ENCODE measurements around the gene FAM120B.

Gene FAM120B

DNA sequence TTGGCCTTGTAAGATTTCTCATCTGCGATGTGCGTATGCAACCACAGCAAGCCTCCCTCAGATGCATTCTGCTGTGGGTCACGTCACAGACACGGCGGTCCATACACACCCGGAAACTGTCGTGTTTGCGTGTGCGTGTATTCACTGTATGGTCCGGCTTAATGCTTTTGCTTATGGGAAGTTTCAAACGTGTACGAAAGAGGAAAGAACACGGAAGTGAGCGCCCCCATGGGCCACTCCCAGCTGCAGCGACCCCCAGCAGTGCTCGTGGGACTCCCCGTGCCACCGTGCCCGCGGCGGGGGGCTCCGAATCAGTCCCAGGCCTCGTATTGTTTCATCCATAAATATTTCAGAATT lies 25.9 kb upstream of the FAM120B start:
- peak overlapping the region; percentile 21 to 56 for H3K9ac ChIP-seq (ENCODE audit: low read depth in 1 of 2, low read length in 2 of 2)
- peaks cover 11 to 20% of the 10 kb centered on the region in 2 donors for H3K4me1 ChIP-seq (ENCODE audit: control insufficient read depth in 1 of 2, insufficient read depth in 2 of 2, low read length in 2 of 2)
- peak overlapping the region; percentile 62 to 73 for H3K4me3 ChIP-seq (ENCODE audit: low read depth in 1 of 2, low read length in 2 of 2)
- peaks cover 4 to 11% of the 10 kb centered on the region in 2 donors for H3K27me3 ChIP-seq (ENCODE audit: control insufficient read depth in 1 of 2, insufficient read depth in 2 of 2, low read length in 2 of 2)
- H3K9me3 ChIP-seq (ENCODE audit: control insufficient read depth in 1 of 2, low read length in 2 of 2) = no peaks in the 10 kb centered on the region
- H3K27ac ChIP-seq (ENCODE audit: low read depth, low read length) = no peak overlapping the region
- H3K36me3 ChIP-seq (ENCODE audit: control insufficient read depth in 1 of 2, insufficient read depth in 2 of 2, low read length in 2 of 2) = peaks cover 0 to 4% of the 10 kb centered on the region in 2 donors

DNA sequence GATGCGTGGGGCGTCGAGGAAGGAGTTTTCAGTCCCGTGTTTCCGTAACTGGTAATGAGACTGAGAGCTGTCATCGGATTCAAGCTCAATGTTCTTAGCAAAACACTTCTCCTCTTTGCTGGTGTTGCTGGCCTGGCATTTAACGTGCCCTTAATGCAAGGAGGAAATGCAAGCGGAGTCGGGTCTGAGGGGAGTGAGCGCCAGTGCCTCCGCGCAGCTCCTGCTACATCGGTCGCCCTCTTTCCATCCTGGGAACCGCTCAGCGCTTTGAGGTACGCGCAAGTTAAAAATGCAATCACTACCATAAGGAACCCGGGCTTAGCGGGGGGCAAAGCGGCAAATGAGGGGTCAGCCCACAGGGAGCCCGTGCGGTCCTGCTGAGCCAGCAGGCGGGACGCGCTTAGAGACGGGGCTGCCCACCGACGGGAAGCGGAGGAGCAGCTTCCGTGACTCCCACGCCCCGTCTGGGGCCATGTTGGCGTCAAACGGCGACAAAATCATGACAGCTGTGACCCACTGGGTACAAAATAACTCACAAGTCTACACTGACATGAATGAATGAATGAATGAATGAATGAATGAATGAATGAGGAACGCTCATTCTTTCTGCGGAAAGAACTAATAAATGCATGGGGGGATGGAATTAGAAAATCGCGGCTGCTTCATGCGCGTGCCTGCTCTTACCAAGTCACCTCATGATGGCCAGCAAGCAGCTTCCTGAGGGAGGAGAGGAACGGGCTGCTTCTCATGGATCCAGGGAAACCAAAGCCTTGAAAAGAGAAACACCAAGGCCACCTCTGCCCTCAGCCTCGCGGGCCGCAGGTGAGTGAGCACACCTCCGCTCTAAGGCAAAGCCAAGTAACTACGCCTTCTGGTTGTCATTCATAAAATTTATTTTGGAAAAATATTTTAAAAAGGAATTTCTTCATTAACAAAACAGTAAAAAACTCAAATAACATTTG lies 24.9 kb upstream of the FAM120B start:
- Histone ChIP-seq H3K27ac (ENCODE audit: low read depth, low read length) (no peak overlapping the region), H3K4me3 (ENCODE audit: low read depth in 1 of 2, low read length in 2 of 2) (peak overlapping the region in 1 of 2 donors; percentile 62), H3K27me3 (ENCODE audit: control insufficient read depth in 1 of 2, insufficient read depth in 2 of 2, low read length in 2 of 2) (peaks cover 11 to 12% of the 10 kb centered on the region in 2 donors), H3K9ac (ENCODE audit: low read depth in 1 of 2, low read length in 2 of 2) (no peak overlapping the region), H3K4me1 (ENCODE audit: control insufficient read depth in 1 of 2, insufficient read depth in 2 of 2, low read length in 2 of 2) (peaks cover 11 to 20% of the 10 kb centered on the region in 2 donors), H3K9me3 (ENCODE audit: control insufficient read depth in 1 of 2, low read length in 2 of 2) (no peaks in the 10 kb centered on the region), H3K36me3 (ENCODE audit: control insufficient read depth in 1 of 2, insufficient read depth in 2 of 2, low read length in 2 of 2) (peaks cover 0 to 4% of the 10 kb centered on the region in 2 donors)

DNA sequence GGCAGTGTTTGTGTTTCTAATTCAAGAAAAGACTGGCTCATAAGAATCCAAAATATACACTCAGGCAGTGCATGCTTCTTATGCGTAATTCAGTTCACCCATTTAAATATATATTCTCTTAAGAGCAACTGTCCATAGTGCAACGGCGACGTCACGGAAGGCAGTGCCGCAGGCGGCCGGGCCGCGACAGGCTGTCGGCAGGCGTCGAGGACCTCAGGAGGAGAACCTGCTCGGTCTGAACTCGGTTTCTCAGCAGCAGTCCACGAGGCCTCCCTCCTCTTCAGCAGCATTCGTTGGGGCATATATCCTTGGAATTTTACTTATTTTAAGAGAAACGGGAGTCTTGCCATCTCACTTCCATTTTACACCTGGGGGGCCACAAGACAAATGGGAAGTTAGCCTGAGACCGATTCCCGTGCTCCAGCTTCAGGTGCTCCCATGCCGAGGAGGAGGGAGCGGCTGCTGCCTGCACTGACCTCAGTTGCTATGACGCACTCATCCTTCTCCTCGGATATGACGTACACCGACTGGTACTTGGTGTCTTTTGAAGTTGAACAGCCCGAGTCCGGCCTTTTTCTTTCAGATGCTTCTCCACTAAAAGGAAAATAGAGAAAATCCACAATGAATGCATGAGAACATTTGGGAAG lies 23.9 kb upstream of the FAM120B start:
- Histone ChIP-seq H3K4me1 (ENCODE audit: control insufficient read depth in 1 of 2, insufficient read depth in 2 of 2, low read length in 2 of 2) (peaks cover 20% of the 10 kb centered on the region in 2 donors), H3K27me3 (ENCODE audit: control insufficient read depth in 1 of 2, insufficient read depth in 2 of 2, low read length in 2 of 2) (peaks cover 15 to 16% of the 10 kb centered on the region in 2 donors), H3K9me3 (ENCODE audit: control insufficient read depth in 1 of 2, low read length in 2 of 2) (no peaks in the 10 kb centered on the region), H3K9ac (ENCODE audit: low read depth in 1 of 2, low read length in 2 of 2) (no peak overlapping the region), H3K27ac (ENCODE audit: low read depth, low read length) (no peak overlapping the region), H3K4me3 (ENCODE audit: low read depth in 1 of 2, low read length in 2 of 2) (no peak overlapping the region), H3K36me3 (ENCODE audit: control insufficient read depth in 1 of 2, insufficient read depth in 2 of 2, low read length in 2 of 2) (peaks cover 3 to 4% of the 10 kb centered on the region in 2 donors)

DNA sequence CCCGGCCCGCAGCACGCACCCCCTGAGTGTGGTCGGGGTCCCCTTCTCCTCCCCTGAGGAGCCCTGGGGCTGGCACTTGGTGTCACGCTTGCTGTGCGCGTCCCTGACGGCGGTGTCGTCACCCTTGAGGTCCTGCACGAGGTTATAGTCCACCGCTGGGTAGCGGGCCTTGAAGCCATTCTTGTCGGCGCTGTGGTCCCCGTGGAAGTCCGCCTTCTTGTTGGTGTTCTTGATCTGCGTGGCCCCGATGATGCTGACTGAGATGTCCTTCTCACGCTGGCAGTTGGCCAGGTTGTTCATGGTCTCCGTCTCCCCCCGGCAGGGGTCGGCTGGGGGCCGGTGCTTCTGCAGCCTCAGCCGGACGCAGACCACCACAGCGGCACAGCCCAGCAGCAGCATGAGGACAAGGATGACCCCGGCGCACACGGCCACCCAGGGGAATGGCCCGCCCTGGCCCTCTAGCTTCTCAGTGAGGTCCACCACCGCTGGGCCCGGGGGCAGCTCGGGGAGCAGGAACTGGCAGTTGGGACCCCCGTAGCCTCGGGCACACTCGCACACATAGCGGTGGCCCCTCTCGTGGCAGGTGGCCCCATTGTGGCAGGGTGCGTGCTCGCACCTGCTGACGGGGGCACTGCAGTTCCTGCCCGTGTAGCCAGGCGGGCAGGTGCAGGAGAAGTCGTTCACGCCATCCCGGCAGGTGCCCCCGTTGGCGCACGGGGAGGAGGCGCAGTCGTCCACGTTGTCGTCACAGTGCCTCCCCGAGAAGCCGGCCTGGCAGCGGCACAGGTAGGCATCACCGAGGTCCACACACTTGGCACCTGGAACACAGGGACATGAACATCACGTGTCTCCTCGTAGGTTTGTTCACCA lies 23.1 kb upstream of the FAM120B start:
- peaks cover 23 to 24% of the 10 kb centered on the region in 2 donors for H3K27me3 ChIP-seq (ENCODE audit: control insufficient read depth in 1 of 2, insufficient read depth in 2 of 2, low read length in 2 of 2)
- no peak overlapping the region for H3K27ac ChIP-seq (ENCODE audit: low read depth, low read length)
- peaks cover 24 to 28% of the 10 kb centered on the region in 2 donors for H3K4me1 ChIP-seq (ENCODE audit: control insufficient read depth in 1 of 2, insufficient read depth in 2 of 2, low read length in 2 of 2)
- H3K9ac ChIP-seq (ENCODE audit: low read depth in 1 of 2, low read length in 2 of 2) = no peak overlapping the region
- no peaks in the 10 kb centered on the region for H3K9me3 ChIP-seq (ENCODE audit: control insufficient read depth in 1 of 2, low read length in 2 of 2)
- H3K36me3 ChIP-seq (ENCODE audit: control insufficient read depth in 1 of 2, insufficient read depth in 2 of 2, low read length in 2 of 2) = peaks cover 4 to 6% of the 10 kb centered on the region in 2 donors
- H3K4me3 ChIP-seq (ENCODE audit: low read depth in 1 of 2, low read length in 2 of 2) = no peak overlapping the region

DNA sequence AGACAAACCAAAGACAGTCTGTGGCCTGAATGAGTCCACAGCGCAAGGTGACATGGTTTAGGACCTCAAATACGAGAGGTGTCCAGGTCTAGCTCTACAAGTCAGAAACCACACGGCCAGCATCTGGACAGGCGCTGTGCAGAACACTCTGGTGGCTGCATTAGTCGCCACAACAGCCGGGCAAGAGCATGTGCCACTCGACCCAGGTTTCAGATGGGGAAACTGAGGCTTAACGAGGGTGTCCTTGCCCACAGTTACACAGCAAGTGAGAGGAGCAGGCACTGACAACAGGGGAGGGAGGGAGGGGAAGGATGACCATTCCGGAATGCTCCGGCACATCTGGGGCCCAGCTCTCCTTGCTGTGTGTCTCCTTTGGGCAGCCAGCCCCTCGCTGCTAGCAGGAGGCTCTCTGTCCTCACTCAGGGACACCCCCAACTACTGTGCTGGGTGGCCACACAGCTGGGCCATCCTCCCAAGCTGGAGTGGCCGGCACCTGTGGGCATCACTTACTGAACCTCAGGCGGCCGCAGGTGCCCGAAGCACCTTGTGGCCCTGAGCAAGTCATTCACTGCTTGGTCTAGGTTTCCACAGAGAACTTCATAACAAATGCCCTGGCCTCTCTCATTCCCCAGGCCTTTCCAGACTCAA lies 22.3 kb upstream of the FAM120B start:
- Histone ChIP-seq H3K27me3 (ENCODE audit: control insufficient read depth in 1 of 2, insufficient read depth in 2 of 2, low read length in 2 of 2) (peaks cover 29 to 31% of the 10 kb centered on the region in 2 donors), H3K9ac (ENCODE audit: low read depth in 1 of 2, low read length in 2 of 2) (no peak overlapping the region)

DNA sequence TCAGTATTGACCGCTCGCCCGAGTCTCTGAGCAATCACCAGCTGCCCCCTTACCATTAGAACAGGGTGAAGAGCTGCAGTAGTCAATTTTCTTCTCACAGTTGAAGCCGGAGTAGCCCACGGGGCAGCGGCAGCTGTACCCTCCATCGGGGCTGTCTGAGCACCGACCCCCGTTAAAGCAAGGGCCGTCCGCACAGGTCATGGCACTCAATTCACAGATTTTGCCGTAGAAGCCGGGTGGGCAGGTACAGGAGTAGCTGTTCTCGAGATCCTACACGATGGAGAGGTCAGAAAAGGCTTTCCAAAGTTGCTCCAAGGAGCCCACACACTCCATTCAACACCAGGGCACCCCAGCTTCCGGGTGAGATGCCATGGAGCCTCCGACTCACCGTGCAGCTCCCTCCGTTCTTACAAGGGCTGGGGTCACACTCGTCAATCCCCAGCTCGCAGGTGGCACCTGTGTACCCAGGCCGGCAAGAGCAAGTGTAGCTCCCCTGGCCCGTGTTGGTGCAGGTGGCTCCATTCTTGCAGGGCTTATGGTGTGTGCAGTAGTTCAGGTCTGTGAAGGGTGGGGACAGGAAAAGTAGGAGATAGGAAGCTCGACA lies 21.6 kb upstream of the FAM120B start:
- H3K4me3 ChIP-seq (ENCODE audit: low read depth in 1 of 2, low read length in 2 of 2) = no peak overlapping the region
- no peak overlapping the region for H3K27ac ChIP-seq (ENCODE audit: low read depth, low read length)
- peaks cover 33 to 37% of the 10 kb centered on the region in 2 donors for H3K27me3 ChIP-seq (ENCODE audit: control insufficient read depth in 1 of 2, insufficient read depth in 2 of 2, low read length in 2 of 2)
- H3K9me3 ChIP-seq (ENCODE audit: control insufficient read depth in 1 of 2, low read length in 2 of 2) = no peaks in the 10 kb centered on the region
- peaks cover 4 to 6% of the 10 kb centered on the region in 2 donors for H3K36me3 ChIP-seq (ENCODE audit: control insufficient read depth in 1 of 2, insufficient read depth in 2 of 2, low read length in 2 of 2)
- H3K9ac ChIP-seq (ENCODE audit: low read depth in 1 of 2, low read length in 2 of 2) = no peak overlapping the region
- H3K4me1 ChIP-seq (ENCODE audit: control insufficient read depth in 1 of 2, insufficient read depth in 2 of 2, low read length in 2 of 2) = peaks cover 24 to 31% of the 10 kb centered on the region in 2 donors

More for the DNA sequence above, 22.3 kb upstream of the FAM120B start:
- Histone ChIP-seq H3K4me1 (ENCODE audit: control insufficient read depth in 1 of 2, insufficient read depth in 2 of 2, low read length in 2 of 2) (peaks cover 30 to 34% of the 10 kb centered on the region in 2 donors), H3K36me3 (ENCODE audit: control insufficient read depth in 1 of 2, insufficient read depth in 2 of 2, low read length in 2 of 2) (peaks cover 4 to 6% of the 10 kb centered on the region in 2 donors), H3K4me3 (ENCODE audit: low read depth in 1 of 2, low read length in 2 of 2) (no peak overlapping the region), H3K27ac (ENCODE audit: low read depth, low read length) (no peak overlapping the region), H3K9me3 (ENCODE audit: control insufficient read depth in 1 of 2, low read length in 2 of 2) (no peaks in the 10 kb centered on the region)

DNA sequence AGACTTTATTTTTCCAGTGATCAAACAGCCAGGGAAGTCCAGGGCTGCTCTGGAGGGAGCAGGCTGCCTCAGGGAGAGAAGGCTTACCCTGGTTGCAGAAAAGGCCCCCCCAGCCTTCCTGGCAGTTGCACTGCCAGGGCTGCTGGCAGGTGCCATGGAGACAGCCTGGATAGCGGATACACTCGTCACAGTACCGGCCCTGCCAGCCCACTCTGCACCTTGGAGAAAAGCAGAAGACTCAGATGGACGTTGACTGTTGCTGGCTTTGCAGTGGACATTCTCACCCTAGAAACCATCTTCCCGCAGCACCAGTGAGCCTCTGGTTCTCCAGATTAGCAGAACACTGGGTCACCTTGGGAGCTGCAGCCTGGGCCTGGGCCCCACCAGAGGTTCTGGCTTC lies 21.1 kb upstream of the FAM120B start:
- Histone ChIP-seq H3K9me3 (ENCODE audit: control insufficient read depth in 1 of 2, low read length in 2 of 2) (no peaks in the 10 kb centered on the region), H3K27me3 (ENCODE audit: control insufficient read depth in 1 of 2, insufficient read depth in 2 of 2, low read length in 2 of 2) (peaks cover 33 to 37% of the 10 kb centered on the region in 2 donors), H3K9ac (ENCODE audit: low read depth in 1 of 2, low read length in 2 of 2) (no peak overlapping the region), H3K27ac (ENCODE audit: low read depth, low read length) (no peak overlapping the region), H3K4me1 (ENCODE audit: control insufficient read depth in 1 of 2, insufficient read depth in 2 of 2, low read length in 2 of 2) (peaks cover 18 to 31% of the 10 kb centered on the region in 2 donors), H3K36me3 (ENCODE audit: control insufficient read depth in 1 of 2, insufficient read depth in 2 of 2, low read length in 2 of 2) (peaks cover 4 to 6% of the 10 kb centered on the region in 2 donors), H3K4me3 (ENCODE audit: low read depth in 1 of 2, low read length in 2 of 2) (no peak overlapping the region)

DNA sequence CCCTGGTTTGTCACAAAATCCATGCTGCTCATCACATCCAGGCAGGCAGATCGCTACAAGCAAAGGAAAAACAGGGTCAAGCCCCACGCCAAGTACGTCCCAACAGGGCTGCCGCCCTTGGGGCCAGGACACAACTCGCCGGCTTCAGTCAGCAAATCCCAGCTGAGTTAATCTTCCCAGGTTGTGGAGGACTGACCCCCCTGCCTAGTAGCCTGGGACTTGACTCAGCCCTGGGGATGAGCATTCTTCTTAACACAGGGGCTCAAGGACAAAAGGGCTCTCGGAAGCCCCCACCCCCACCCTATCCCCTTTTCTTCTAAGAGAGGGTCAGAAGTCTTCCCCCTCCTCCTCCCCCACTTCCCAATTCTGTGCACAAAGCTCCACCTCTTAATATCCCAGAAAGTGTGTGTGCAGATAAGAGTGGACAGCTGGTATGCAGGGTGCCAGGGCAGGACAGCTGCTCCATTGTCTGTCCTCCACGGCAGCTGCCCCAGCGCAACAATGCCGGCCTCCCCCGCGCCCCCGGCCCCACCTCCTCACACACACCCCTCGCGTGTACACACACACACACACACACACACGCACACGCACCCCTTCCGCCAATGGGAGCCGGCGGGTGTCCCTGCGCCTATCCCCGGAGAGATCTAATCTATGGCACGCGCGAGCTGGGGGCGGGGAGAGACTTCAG lies 20.2 kb upstream of the FAM120B start:
- peak overlapping the region; percentile 2 to 21 for H3K4me3 ChIP-seq (ENCODE audit: low read depth in 1 of 2, low read length in 2 of 2)
- H3K36me3 ChIP-seq (ENCODE audit: control insufficient read depth in 1 of 2, insufficient read depth in 2 of 2, low read length in 2 of 2) = peaks cover 4 to 6% of the 10 kb centered on the region in 2 donors
- H3K4me1 ChIP-seq (ENCODE audit: control insufficient read depth in 1 of 2, insufficient read depth in 2 of 2, low read length in 2 of 2) = peaks cover 10 to 31% of the 10 kb centered on the region in 2 donors

DNA sequence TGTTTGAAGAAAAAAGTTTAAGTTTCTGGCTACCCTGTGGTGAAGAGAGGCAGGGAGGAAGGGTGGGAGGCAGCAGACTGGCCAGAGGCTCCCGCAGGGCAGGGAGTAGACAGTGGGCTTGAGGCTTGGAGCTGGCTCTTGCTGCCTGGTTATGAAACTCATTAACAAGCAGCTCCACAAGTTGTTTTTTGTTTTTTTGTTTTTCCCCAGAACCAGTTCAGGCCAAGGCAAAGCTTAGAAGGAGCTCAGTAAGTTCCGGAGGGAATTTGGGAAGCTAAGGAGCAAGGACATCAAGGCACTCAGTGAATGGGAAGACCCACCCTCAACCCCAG lies 19.7 kb upstream of the FAM120B start:
- H3K9ac ChIP-seq (ENCODE audit: low read depth in 1 of 2, low read length in 2 of 2) = no peak overlapping the region
- no peak overlapping the region for H3K27ac ChIP-seq (ENCODE audit: low read depth, low read length)

More for the DNA sequence above, 20.2 kb upstream of the FAM120B start:
- Histone ChIP-seq H3K9me3 (ENCODE audit: control insufficient read depth in 1 of 2, low read length in 2 of 2) (no peaks in the 10 kb centered on the region), H3K9ac (ENCODE audit: low read depth in 1 of 2, low read length in 2 of 2) (no peak overlapping the region), H3K27ac (ENCODE audit: low read depth, low read length) (no peak overlapping the region), H3K27me3 (ENCODE audit: control insufficient read depth in 1 of 2, insufficient read depth in 2 of 2, low read length in 2 of 2) (peaks cover 33 to 37% of the 10 kb centered on the region in 2 donors)

More for the DNA sequence above, 19.7 kb upstream of the FAM120B start:
- Histone ChIP-seq H3K9me3 (ENCODE audit: control insufficient read depth in 1 of 2, low read length in 2 of 2) (no peaks in the 10 kb centered on the region), H3K27me3 (ENCODE audit: control insufficient read depth in 1 of 2, insufficient read depth in 2 of 2, low read length in 2 of 2) (peaks cover 37 to 39% of the 10 kb centered on the region in 2 donors), H3K4me1 (ENCODE audit: control insufficient read depth in 1 of 2, insufficient read depth in 2 of 2, low read length in 2 of 2) (peaks cover 10 to 36% of the 10 kb centered on the region in 2 donors), H3K4me3 (ENCODE audit: low read depth in 1 of 2, low read length in 2 of 2) (peak overlapping the region in 1 of 2 donors; percentile 70), H3K36me3 (ENCODE audit: control insufficient read depth in 1 of 2, insufficient read depth in 2 of 2, low read length in 2 of 2) (peaks cover 4 to 6% of the 10 kb centered on the region in 2 donors)
